GM12878 (cell line): ENCODE measurements around the gene PACS1.

ENCODE experiments used
- TCF12 ChIP-seq: IDR thresholded peaks from 2 replicates; pipeline ENCODE4 v1.6.1; 2011; ENCODE audit warnings: low read depth, mild to moderate bottlenecking, low read length
- YBX1 ChIP-seq: fragments of 450-650 bp; IDR thresholded peaks from 2 replicates; pipeline ENCODE4 v1.6.1; 2016; ENCODE audit warnings: antibody characterized with exemption
- TF ChIP-seq, protein P1 (sequence below), 3 experiments: IDR thresholded peaks in 2 of 3; conservative IDR thresholded peaks in 1 of 3; 2 replicates each; pipeline ENCODE4 v1.5.1; 2011; ENCODE audit warnings: low read depth in 3 of 3, low read length in 3 of 3, mild to moderate bottlenecking in 3 of 3, control low read depth in 2 of 3, moderate library complexity in 2 of 3, inconsistent platforms in 1 of 3, mixed read lengths in 1 of 3; ENCODE audit not compliant: control insufficient read depth in 2 of 3, insufficient read depth in 1 of 3; ENCODE audit errors: extremely low read depth in 1 of 3

- TF ChIP-seq, protein P1, sequence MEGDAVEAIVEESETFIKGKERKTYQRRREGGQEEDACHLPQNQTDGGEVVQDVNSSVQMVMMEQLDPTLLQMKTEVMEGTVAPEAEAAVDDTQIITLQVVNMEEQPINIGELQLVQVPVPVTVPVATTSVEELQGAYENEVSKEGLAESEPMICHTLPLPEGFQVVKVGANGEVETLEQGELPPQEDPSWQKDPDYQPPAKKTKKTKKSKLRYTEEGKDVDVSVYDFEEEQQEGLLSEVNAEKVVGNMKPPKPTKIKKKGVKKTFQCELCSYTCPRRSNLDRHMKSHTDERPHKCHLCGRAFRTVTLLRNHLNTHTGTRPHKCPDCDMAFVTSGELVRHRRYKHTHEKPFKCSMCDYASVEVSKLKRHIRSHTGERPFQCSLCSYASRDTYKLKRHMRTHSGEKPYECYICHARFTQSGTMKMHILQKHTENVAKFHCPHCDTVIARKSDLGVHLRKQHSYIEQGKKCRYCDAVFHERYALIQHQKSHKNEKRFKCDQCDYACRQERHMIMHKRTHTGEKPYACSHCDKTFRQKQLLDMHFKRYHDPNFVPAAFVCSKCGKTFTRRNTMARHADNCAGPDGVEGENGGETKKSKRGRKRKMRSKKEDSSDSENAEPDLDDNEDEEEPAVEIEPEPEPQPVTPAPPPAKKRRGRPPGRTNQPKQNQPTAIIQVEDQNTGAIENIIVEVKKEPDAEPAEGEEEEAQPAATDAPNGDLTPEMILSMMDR (IDR thresholded peaks at IDR 0.05 in 2 of 3, conservative IDR thresholded peaks at IDR 0.05 in 1 of 3; ENCODE audit: control insufficient read depth in 2 of 3, extremely low read depth in 1 of 3, insufficient read depth in 1 of 3, low read depth in 3 of 3, low read length in 3 of 3) = no peak
- TF ChIP-seq TCF12 (no peak), YBX1 (no peak)
Measured at GRCh38 chr11:66188580-66188979, 118.5 kb downstream of the PACS1 start.
